TTC549 (cell line): ENCODE results near the gene CDKN1B.

Experiments used
- FAIRE-seq: peaks from 2 replicates; lab custom pipeline; 2012; peaks lifted over from hg19 to GRCh38; lab: Jason Lieb, UNC

The CDKN1B gene

DNA sequence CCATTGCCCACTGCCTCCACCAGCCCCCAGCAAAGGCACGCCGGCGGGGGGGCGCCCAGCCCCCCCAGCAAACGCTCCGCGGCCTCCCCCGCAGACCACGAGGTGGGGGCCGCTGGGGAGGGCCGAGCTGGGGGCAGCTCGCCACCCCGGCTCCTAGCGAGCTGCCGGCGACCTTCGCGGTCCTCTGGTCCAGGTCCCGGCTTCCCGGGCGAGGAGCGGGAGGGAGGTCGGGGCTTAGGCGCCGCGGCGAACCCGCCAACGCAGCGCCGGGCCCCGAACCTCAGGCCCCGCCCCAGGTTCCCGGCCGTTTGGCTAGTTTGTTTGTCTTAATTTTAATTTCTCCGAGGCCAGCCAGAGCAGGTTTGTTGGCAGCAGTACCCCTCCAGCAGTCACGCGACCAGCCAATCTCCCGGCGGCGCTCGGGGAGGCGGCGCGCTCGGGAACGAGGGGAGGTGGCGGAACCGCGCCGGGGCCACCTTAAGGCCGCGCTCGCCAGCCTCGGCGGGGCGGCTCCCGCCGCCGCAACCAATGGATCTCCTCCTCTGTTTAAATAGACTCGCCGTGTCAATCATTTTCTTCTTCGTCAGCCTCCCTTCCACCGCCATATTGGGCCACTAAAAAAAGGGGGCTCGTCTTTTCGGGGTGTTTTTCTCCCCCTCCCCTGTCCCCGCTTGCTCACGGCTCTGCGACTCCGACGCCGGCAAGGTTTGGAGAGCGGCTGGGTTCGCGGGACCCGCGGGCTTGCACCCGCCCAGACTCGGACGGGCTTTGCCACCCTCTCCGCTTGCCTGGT lies at the start of gene CDKN1B:
TSS of gene CDKN1B (plus strand) at position 576 of the 793 bp plus-strand sequence. CDS start 472 bp downstream, outside the sequence.
- no peak for FAIRE-seq

DNA sequence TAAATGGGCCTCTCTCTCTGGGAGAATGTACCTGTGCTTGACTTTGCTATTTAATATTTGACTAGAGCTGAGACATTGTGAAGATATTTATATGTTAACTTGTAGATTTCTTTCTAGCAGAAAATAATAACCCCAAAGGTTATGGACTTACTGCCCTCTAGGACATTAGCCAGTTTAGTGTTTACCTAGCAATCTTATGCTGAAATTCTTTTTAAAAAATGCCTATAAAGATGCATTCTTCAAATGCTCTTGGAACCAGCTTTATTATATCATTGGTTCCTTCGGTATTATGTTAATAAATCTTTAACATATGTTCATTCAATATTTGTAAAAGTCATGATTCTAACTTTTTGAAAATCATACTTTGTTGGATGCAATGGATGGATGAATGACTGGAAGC lies 49.2 kb upstream of the CDKN1B start:
- no peak for FAIRE-seq

DNA sequence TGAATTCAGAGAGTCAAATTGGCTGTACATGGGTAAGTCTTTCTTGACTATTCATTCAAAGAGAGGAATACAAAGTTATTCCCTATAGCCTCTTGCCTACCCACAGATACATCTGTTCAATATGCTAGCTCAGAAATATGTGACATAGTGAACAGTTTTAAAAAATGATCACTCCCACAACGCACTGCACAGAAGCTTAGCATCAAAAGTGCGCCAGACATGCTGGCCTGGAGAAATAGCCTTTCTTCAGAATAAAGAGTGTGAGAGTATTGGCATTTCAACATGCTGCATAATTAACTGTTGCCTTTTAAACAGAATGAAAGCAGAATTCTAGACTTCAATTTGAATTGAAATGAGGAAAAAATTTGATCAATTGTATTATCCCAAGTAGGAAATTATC lies 48.1 kb upstream of the CDKN1B start:
- FAIRE-seq = no peak

DNA sequence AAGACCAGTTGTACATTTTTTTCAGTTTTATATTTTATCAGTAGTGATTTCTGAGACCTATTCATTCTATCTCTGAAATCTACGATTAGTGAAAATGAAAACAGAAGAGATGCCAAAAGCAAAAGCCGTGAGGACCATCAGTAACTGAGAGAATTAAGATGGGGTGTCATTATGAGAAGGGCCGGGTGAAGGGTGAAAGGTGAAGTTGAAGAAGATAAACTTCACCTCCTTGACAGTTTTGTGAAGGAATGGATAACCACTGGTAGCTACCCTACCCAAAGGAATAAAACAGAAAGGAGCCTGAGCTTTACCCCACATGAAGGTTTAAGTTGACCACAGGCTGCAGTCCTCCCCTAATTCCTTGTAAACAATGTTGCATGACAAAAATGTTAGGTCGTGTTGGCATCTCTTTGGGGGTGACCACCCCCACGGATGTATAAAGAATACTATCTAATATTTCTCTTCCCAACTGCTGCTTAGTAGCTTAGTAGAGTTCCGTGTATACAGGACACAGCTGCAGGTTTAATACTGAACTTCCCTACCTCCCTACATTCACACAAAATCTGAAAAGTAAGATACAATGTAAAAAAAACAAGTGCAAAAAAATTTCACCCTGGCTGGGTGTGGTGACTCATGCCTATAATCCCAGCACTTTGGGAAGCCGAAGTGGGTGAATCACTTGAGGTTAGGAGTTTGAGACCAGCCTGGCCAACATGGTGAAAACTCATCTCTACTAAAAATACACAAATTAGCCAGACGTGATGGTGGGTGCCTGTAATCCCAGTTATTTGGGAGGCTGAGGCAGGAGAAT lies 45.1 kb upstream of the CDKN1B start:
- no peak for FAIRE-seq

DNA sequence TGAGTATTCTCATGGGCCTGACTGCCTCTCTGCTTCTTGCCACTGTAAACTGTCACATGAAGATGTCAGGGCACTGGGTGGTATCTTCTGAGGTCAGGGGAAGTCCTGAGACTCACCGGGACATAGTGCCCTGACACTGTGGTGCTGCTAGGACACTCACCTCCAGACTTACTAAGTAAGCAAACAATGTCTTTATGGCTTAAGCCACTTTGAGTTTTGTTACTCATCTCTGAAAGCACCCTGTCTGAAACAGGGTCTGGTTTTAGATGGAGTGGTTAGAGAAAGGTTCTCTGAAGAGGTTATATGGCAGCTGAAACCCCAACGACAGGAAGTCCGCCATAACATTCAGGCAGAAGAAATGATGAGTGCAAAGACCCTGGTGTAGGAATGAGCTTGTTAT lies 43.9 kb upstream of the CDKN1B start:
- FAIRE-seq = no peak

- no peak for FAIRE-seq
These were observed 40.6 kb upstream of the CDKN1B start for GRCh38 chr12:12676605-12677004.

GRCh38 chr12:12681061-12681765 lies 36.0 kb upstream of the CDKN1B start:
- FAIRE-seq = no peak

- FAIRE-seq = no peak
These were observed 34.9 kb upstream of the CDKN1B start for GRCh38 chr12:12682284-12682683.

DNA sequence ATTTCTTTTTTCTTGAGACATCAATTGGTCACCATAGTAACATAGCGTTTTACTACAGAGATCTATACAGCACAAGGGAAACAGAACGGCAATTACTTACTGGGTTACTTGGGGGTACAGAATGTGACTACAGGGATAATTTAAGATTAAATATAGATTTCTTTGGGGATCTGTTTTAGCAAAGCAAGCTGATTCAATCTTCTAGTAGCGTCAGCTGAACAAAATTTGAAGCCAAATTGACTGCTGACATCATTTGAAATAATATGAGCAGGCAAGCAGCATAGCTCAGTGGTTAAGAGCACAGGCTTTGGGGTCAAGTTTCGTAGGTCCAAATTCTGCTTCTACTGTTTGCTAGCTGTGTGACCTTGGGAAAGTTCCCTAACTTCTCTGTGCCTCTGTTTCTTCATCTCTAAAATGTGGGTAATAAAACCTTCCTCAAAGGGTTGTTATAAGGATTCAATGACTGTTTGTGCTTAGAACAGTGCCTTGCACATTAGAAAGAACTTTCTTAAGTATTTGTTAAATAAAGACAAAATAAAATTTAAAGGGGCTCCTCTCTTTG lies 34.0 kb upstream of the CDKN1B start:
- no peak for FAIRE-seq

- FAIRE-seq = no peak
These were observed 33.4 kb upstream of the CDKN1B start for GRCh38 chr12:12683725-12684124.

DNA sequence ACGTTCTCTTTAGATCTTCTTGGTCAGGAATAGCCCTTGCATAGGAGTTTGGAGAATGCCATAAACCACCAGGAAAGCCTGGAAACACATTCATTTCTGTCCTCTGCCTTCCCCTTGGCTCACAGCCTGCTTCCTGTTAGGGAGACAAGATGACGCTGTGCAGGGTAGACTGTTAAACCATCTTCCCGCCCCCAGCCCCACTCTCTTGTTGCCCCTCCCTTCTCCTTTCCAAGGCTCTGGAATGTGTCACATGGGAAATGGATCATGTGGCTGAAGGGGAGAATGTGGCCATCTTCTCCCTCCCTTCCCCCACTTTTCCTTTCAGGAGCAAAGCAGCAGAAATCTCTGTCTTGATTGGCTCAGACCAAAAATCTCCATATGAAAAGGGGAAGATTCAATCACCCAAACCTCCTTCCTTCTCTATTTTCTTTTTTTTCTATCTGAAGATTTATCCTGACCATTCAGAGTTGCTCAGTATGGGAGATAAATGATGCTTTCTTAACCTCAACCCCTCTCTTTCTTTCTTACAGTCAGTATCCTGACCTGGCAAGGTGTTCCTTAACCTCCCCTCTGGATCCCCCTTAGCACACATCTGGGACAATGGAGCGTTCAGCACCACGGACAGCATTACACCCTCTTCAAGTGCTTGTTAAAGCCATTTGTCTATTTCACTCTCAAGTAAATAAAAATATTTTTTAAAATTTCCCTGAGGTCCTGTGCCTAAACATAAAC lies 32.6 kb upstream of the CDKN1B start:
- FAIRE-seq = no peak

GRCh38 chr12:12685305-12685704 lies 31.9 kb upstream of the CDKN1B start:
- no peak for FAIRE-seq

DNA sequence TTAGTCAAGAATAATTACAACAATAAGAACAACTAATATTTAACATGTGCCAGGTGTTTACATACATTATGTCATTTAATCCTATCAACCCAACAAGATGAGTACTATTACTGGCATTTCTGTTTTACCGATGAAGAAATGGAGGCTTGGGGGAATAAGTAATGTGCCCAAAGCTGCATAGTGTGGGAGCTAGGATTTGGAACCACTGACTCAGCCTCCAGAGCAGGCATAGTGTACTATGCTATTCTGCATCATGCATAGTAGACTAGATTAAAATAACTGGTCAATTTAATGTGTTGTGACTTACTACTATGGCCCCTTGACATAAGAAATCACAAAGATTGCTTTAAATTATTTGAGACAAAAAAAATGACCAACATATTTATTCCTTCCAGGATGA lies 30.7 kb upstream of the CDKN1B start:
- FAIRE-seq = no peak

GRCh38 chr12:12686925-12687324 lies 30.2 kb upstream of the CDKN1B start:
- FAIRE-seq = no peak

- no peak for FAIRE-seq
These were observed 27.4 kb upstream of the CDKN1B start for GRCh38 chr12:12689647-12690300.

GRCh38 chr12:12691549-12691948 lies 25.6 kb upstream of the CDKN1B start:
- no peak for FAIRE-seq

GRCh38 chr12:12693111-12693671 lies 24.0 kb upstream of the CDKN1B start:
- FAIRE-seq = no peak

GRCh38 chr12:12696562-12697383 lies 20.4 kb upstream of the CDKN1B start:
- FAIRE-seq = no peak

DNA sequence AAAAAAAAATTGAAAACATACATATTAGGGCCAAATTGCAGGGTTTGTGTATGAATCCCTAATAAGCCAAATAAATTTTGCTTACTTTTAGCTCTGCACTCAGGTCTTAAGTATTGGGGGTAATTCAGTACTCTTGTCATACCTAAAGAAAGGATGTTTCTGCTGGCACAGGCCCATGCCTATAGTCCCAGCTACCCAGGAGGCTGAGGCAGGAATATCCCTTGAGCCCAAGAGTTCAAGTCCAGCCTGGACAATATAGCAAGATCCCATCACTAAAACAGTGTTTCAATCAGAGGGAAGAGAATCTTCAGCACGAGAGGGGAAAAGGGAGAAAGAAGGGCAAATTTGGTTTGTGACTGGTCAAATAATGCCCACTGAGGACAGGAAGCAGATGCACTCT lies 17.8 kb upstream of the CDKN1B start:
- FAIRE-seq = no peak

GRCh38 chr12:12700254-12700653 lies 16.9 kb upstream of the CDKN1B start:
- FAIRE-seq = no peak
